GM18517 (cell line): ENCODE measurements around the gene USH1C.

Source experiments
- ATAC-seq: cut with Tn5 transposase; IDR thresholded peaks from one replicate; pipeline ENCODE4 v1.9.1; 2021; ENCODE audit warnings: mild to moderate bottlenecking, moderate library complexity; ENCODE audit not compliant: unreplicated experiment

USH1C gene

DNA sequence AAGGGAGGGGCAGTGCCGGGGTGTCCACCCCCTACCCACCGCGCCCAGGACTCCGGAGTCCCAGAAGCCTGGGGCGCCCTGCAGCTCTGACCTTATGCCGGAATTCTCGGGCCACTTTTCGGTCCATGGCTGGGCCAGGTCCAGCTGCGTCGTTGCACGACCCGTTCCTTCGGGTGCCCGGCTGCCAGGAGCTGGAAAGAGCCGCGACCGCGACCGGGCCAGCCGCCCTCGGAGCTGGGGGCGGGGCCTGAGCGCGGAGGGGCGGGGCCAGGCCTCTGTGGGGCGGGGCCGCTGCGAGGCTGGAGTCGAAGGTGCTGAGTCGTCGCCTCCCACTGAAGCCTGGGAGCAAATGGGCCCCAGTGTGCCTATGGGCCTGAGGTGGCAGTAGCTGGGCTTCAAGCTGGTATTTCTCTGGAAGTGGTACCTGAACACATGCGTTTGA lies at the start of gene USH1C:
TSS of gene USH1C (minus strand) at position 236 of the 442 bp plus-strand sequence. CDS start at position 127, 109 bp downstream.
- no peak for ATAC-seq

DNA sequence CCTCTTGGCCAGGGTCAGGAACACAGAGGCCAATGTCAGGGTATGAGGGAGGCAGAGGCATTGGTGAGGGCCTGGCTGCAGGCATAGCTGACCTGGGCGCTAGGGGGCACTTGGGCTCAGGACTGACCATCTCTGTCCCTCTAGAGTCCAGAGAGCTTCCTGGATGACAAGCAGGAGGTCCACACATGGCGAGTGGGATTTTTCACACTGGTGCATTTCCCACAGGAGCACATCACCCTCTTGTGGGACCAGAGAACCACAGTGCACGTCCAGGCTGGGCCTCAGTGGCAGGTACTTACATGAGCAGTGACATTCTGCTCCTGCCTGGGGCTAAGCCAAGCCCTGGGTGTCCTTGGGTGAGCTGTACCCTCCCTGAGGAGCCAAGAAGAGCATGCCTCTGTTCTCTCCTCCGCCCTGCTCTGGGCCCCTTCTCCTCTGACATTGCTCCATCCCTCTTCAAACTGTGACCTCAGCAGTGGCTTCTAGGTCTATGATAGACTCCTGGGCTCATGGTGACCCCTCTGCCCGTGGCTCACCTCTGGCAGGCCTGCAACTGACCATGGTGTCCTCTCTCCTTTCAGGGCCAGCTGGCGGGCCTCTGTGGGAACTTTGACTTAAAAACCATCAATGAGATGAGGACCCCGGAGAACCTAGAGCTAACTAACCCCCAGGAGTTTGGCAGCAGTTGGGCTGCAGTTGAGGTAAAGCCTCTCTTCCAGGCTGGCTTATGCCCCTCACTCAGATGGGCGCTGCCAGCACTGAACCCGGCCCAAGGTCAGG lies 49.4 kb upstream of the USH1C start:
- no peak for ATAC-seq

DNA sequence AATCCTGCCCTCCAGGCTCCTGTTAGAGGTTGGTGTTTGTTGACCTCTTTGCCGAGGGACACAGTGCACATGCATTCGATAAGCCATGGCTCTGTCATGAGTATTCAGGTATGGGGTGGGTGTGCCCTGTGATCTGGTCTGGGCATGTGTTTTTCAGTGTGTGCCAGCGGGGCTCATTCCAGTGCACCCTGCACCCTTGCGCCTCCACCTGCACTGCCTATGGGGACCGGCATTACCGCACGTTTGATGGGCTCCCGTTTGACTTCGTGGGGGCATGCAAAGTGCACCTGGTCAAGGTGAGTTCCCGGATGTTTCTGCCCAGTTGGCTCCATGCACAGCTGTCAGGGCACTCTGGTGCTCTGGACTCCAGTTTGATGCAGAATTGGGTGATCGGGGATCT lies 47.1 kb upstream of the USH1C start:
- ATAC-seq: no peak

DNA sequence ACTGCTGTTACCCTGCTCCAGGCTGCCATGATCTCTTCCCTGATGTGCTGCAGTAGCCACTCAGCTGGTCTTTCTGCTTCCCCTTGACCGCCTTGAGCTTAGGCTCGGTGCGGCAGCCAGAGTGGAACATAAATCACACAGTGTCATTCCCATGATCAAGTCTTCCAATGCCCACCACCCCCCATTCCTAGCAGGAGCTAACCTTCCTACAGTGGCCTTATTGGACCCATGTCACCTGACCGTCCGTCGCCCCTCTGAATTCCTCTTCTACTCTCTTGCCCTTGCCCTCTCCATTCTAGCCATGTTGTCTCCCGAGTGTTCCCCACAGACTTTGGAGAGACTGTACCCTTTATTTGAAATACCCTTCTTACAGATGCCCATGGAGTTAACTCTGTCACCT lies 46.2 kb upstream of the USH1C start:
- ATAC-seq: no peak

DNA sequence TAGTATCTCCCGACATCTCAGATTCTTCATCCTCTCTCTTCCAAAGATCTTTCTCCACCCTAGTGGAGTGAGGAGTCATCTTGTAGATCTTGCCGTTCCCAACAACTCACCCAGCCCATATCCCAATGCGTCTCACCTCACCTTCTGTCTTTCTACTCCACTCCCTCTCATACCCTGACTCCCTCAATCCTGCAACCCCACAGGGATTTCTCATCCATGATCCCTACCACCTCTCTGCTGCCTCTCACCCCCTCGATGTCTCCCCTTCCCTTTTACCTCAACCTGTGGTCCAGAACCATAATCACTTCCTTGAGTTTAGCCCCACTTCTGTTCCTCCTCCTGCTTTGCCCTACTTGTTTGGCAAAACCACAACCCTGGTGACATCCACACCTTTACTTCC lies 44.5 kb upstream of the USH1C start:
- ATAC-seq: no peak

DNA sequence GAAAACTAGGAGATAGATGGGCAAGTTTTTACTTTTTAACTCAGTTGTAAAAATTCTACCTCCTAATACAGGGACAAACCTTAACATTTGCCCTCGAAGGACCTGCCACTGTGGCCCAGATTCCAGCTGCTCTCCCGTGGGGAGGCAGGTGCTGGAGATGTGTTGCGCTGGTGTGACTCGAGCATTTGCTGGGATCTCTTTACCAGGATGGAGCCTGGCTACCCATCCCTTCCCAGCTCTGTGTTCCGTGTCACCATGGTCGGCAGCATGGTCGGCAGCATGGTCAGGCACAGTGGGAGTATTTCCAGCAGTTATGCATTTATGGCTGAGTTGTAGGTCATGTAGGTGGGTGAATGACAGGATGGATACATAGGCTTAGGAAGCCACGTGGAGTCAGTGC lies 44.0 kb upstream of the USH1C start:
- no peak for ATAC-seq

DNA sequence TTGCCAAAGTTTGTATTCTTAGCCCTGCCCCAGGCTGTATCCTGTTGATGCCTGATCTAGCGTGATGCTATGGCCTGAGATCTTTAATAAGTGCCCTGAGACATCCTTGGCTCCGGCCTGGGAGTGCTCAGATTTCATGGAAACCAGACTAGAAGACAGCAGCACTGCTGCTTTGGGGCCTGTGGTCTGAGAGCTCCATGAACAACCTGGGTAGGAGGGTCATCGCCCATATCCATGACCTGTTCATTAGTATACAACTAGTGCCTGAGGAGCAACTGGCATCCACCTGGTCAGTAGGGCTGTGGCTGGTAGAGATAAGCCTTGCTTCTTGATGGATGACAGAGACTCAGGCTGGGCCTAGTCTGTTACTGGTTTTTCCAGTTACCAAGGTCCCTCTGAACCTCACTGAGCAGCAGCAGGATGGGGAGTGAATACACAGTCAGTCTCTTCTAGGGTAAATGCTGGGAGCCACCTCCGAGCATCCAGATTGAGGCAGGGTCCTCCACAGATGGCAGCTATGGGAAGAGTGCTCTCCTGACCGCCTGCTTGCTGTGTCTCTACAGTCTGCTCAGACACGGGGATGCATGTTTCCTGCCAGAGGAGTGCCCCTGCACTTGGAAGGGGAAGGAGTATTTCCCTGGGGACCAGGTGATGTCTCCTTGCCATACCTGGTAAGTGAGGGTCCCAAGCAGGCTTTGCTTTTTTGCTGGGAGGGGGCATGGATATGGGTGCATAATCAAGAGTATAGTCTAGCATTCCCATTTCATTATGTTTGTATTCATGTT lies 41.9 kb upstream of the USH1C start:
- no peak for ATAC-seq

DNA sequence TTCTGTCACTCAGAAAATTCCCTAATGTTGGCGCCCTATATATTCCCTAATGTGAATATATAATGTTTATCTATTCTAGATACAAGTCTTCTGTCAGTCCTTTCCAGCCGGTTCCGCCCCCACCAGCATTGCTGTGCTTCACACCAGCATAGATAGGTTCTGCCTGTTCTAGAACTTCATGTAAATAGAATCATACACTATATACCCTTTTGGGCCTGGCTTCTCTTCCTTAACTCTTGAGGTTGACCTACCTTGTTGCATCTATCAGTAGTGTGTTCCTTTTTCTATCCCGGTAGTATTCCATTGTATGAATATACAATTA lies 37.5 kb upstream of the USH1C start:
- ATAC-seq: no peak

DNA sequence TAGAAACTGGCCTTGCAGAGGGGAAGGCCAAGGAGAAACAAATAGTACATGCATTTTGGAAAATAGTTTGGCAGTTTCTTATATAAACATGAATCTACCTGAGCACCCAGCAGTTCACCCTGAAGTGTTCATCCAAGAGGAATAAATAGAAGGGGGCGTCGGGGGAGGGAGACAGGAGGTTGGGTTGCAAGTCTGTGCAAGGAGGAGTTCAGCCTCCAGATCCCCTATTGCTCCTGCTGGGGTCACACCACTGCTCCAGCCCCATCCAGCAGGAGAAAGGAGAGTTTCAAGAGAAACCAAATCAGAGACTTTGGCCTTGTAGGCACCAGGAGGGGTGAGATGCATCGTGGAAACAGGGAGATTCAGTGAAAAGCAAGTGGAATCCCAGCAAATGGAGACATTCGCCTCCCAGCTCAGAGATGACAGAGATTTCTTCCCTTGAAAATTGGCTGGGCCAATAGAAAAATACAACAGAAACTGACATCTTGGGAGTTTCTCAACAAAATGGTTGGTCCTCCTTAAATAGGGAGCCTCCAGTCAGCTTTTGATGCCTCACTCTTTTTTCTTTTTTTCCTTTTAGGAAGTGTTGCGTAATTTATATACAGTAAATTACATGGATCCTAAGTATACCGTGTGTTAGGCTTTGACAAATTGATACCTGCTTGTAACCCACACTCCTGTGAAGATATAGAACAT lies 37.0 kb upstream of the USH1C start:
- ATAC-seq: no peak

DNA sequence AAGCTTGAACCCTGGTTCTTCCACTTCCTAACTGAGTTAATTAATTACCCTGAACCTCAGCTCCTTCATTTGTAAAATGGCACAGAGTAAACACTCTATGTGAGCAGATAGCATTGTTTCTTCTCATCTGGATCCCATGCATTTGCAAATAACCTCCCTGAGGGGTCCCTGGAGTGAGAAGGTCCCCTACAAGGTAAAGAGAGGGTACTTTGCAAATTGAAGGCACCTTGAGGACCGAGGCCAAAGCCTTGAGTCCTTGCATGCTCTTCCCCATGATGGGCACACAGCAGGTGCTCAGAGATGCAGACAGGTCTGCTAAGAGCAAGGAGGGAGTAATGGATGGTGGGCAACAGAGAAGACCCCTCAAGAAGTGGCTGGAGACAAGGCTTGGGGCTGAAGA lies 36.1 kb upstream of the USH1C start:
- no peak for ATAC-seq

DNA sequence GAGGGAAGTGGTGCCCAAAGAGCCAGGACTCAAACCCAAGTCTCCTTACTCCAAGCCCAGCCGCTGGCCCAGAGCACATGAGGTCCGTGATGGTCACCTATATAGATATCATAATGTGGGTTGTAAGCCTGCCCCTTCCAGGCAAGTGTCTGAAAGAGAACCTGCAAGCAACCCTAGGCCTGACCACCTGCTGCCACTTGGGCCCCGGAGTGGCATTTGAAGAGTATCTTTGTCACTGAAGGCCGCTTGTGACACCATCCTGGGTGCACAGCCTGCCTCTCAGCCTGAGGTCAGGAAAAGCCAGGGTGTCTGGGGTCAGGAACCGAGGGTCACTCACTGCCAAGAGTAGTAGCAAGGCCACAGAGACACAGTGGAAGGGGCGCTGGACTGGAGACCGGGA lies 35.2 kb upstream of the USH1C start:
- ATAC-seq: no peak

DNA sequence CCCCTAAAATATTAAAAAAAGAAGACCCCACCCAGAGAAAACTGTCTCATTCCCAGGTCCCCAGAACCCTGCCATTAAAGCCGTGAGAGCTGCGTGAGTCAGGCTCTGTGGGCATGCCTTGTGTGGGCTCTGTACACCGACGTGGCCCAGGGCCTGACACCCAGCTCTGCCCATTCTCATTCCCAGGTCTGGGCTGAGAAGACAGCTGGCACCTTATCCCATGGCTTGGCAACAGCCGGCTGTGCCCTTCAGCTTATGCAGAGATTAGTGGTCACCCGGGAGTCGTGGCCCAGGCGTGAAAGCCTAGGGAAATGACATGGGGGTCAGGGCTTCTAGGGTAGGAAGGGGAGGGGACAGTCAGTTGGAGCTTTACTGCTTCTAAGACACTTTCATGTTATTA lies 34.7 kb upstream of the USH1C start:
- no peak for ATAC-seq

DNA sequence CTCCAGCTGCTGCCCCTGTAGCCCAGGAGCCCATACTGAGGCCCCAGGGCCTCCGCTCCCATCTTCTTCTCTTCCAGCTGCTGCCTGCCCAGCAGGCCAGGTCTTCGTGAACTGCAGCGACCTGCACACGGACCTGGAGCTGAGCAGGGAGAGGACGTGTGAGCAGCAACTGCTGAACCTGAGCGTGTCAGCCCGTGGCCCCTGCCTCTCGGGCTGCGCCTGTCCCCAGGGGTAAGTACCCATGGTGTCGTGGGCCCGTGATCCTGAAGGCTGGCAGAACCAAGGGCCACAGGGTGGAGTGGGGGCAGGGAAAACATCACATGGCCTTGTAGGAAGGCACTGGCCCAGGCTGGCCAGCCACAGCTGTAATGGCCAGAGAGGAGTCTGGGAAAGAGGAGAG lies 34.1 kb upstream of the USH1C start:
- no peak for ATAC-seq

DNA sequence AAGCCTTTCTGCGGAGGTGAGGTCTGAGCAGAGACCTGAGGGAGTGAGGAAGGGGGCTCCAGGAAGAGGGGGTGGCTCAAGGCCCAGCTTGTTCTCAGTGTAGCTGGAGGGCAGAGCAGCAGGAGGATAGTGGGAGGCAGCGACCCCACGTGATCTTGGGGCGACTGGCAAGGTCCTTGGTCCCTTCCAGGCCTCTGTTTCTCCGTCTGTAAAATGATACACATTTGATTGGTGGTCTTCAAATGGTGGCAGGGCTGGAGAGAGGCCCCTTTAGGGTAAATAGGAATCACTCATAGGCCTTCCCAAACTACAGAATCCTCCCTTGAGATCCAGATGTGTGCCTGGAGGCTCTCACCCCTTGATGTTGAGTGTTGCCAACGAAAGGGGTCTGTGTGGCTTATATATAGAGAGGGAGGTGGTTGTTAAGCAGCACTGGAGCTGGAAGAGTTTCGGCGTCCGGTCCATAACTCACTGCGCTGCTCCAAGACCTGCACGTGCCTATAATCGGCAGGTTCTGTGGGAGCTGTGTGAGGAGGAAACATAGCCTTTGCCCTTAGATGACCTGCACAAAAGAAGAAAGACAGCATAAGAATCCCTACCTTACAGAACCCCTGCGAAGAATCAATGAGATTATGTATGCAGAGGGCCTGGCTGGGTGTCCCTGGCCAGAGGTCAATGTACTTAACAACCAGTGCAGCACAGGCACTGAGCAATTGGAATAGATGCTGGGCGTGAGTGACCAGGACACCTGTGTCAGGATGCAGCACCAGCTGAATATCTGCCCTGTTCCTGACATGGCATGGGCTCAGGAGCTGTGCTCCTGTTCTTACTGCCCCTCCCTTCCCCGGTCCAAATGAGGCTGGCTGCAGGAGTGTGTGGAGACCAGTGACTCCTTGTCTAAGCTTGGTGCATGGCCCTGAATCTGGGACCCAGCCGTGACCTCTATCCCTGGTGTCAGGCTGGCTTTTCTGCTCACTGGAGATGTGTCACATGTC lies 31.5 kb upstream of the USH1C start:
- no peak for ATAC-seq

DNA sequence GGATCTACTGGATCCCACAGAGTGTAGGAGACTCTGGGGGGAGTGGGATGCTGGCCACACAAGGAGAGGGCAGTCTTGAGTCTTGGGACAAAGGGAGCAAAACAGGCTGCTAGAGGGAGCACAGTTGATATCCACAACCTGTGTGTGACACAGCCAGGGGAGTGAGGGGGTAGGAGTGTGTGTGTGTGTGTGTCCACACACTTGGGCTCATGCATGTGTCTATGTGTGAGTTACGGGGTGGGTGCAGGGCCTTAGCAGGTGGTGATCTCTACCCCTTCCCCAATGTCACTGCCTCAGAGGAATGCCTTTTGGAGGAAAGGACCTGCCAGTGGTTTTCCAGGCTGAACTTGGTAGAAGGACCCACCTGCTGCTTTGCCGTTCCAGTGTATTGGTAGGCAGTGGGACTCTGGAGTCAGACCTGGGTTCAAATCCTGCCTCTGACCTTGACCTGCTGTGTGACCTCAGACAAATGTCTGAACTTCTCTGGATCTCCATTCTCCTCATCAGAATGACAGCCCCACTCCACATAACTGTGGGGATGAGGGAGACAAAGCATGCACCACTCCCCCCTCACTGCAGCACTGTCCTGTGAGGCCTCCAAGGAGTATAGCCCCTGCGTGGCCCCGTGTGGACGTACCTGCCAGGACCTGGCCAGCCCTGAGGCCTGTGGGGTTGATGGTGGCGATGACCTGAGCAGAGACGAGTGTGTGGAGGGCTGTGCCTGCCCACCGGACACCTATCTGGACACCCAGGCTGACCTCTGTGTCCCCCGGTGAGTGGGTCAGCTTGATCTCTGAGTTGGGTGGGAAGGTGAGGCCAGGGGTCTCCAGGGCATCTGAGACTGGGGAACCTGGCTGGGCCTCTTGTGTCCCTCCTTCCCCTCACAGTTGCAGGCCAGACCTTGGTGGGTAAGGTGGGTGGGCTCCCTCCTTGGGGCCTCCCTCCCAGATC lies 30.2 kb upstream of the USH1C start:
- no peak for ATAC-seq

DNA sequence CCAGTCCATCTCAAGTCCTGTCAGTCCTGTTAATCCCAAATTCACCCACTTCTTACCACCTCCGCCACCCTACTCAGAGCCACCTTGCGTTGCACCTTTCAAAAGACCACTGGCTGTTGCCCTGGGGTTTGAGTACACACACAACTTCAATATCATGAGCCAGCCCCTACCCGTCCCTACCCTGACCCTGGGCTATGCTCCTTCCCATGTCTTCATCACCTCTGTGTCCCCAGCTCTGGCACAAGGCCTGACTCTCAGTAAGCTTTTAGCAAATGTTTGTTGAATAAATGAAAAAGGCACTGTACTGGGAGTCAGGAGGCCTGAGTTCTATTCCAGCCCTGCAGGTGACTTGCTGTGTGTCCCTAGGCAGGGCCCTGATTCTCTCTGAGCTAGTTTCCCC lies 29.3 kb upstream of the USH1C start:
- ATAC-seq: no peak

DNA sequence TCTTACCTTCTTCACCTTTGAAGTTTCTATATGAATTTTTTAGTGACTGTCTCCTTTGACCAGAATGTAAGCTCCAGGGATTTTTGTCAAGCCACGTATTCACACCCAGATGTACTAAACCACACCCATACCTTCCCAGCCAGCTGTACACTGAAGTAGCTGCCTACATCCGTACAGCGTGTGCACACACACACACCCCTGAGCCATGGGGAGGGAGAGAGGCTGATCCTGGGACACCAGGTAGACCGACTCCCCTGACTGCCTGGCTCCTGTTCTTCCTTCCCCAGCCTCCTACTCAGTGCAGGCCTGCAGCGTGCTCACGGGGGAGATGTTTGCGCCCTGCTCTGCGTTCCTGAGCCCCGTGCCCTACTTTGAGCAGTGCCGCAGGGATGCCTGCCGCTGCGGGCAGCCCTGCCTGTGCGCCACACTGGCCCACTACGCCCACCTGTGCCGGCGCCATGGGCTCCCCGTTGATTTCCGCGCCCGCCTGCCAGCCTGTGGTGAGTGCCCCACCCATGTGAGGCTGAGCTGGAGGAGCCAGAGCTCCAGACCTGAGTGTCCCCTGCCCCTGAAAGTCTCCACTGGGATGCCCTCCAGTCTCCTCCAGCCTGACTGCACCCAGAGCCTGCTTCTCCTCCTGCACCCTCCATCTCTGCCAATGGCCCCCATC lies 28.7 kb upstream of the USH1C start:
- no peak for ATAC-seq

DNA sequence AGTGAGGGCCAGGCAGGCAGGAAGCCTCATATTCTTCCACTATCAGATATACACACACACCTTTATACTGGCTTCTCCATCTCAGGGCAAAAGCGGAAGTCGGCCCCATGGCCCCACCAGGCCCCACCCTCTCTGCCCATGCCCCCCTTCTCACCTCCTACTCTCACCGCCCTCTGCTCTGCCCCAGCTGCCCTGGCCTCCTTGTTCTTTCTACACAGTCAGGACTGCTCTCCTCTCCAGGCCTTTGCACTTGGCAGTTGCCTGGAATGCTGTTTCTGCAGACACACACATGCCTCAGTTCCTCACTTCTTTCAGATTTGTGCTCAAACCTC lies 28.1 kb upstream of the USH1C start:
- ATAC-seq: no peak
